Mesodermal cell (in vitro differentiated cells): ENCODE measurements around the gene CNIH3.

Experiments used
- H3K27ac ChIP-seq: 2 replicates; pipeline ENCODE4 v1.7.0; 2013; ENCODE audit warnings: mild to moderate bottlenecking, low read depth, low read length, moderate library complexity; ENCODE audit not compliant: severe bottlenecking
- H3K36me3 ChIP-seq: 2 replicates; pipeline ENCODE4 v1.7.1; 2013; ENCODE audit warnings: mild to moderate bottlenecking, low read length, moderate library complexity; ENCODE audit not compliant: control insufficient read depth, insufficient read depth
- H3K4me1 ChIP-seq: one replicate; pipeline ENCODE4 v1.7.1; 2013; ENCODE audit warnings: mild to moderate bottlenecking, low read length; ENCODE audit not compliant: insufficient read depth, control insufficient read depth, poor library complexity, severe bottlenecking
- H3K4me3 ChIP-seq: 2 replicates; pipeline ENCODE4 v1.7.0; 2013; ENCODE audit warnings: low read length, control low read depth, mild to moderate bottlenecking; ENCODE audit not compliant: insufficient read depth, poor library complexity, severe bottlenecking; ENCODE audit errors: extremely low read depth
- H3K9me3 ChIP-seq: 2 replicates; pipeline ENCODE4 v1.7.1; 2013; ENCODE audit warnings: mild to moderate bottlenecking, low read length, moderate library complexity; ENCODE audit not compliant: control insufficient read depth
- WGBS, 2 experiments: methylation state at CpG; one replicate each; pipeline ENCODE4 v1.1.5; 2013; ENCODE audit warnings: missing lambda C conversion rate in 2 of 2; ENCODE audit not compliant: insufficient coverage in 2 of 2; 5-methylcytosine and 5-hydroxymethylcytosine counted together

Gene CNIH3

GRCh38 chr1:224783006-224783651 lies 167.0 kb downstream of the CNIH3 start:
- H3K27ac ChIP-seq = no peak overlapping the region
- no peak overlapping the region for H3K4me3 ChIP-seq
- WGBS, 2 experiments = 88 to 97% methylated on average over 3 to 4 of the region's 5 CpGs
- H3K4me1 ChIP-seq = peaks cover 4% of the 10 kb centered on the region
- H3K9me3 ChIP-seq = no peaks in the 10 kb centered on the region
- no peaks in the 10 kb centered on the region for H3K36me3 ChIP-seq

DNA sequence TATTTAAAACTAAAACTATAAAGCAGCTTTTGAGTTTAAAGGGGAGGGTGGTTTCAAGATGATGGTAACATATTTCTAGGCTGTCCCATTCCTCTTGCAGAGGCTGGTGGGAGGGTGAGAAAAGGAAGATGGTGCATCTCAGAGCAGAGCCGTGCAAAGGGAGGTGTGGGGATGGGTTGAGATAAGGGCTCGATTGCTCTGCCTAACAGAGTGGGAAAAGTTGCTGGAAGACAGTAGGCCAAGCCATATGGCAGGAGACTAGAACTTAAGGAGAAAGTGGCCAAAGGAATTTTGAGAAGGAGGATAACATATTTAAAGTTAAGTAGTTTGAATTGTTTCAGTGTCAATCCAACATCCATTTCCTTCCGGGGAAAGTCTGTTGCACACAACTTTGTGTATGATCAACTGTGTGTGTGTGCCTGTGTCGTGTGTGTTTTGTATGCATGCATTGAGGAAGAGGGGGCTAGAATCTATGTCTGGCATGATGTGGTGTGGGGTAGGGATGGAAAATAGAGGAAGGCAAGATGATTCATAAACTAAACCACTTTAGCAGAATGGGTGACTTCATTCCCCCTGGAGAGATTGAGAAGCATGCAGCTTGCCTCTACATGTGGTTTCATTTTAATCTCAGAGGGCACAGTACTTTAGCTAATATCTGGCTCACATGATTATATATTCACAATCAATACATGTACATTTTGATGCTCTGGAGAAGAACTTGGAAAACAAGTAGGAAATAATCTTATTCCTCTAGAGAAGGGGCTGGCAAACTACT lies 168.3 kb downstream of the CNIH3 start:
- H3K27ac ChIP-seq = no peak overlapping the region
- 87 to 91% methylated on average over 3 to 4 of the region's 4 CpGs for WGBS, 2 experiments

GRCh38 chr1:224785040-224785328 lies 168.9 kb downstream of the CNIH3 start:
- Histone ChIP-seq H3K9me3 (no peaks in the 10 kb centered on the region), H3K27ac (no peak overlapping the region)
- 100% methylated on average over 2 of the region's 2 CpGs; no CpG with 5 or more reads in 1 of the 2 experiments for WGBS, 2 experiments

More for the DNA sequence above, 168.3 kb downstream of the CNIH3 start:
- Histone ChIP-seq H3K9me3 (no peaks in the 10 kb centered on the region), H3K36me3 (no peaks in the 10 kb centered on the region), H3K4me3 (no peak overlapping the region), H3K4me1 (peaks cover 4% of the 10 kb centered on the region)

DNA sequence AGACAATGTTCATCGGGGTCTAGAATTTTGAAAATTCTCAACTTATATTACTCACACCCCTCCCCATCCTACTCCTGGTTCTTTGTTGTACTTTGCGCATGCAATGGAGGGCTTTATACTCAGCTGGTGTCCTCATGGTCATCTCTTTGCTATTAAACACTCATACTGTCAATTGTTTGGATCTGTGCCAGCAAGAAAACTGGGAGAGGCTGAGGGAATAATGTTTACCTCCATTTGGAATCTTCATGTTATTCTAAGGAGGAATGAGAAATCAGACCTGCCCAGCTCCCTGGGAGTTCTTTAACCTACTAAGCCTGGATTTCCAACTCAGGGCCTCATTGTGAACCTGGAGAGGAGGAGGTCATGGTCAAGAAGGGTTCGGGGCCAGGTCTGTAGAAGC lies 169.5 kb downstream of the CNIH3 start:
- Histone ChIP-seq H3K36me3 (no peaks in the 10 kb centered on the region), H3K4me3 (no peak overlapping the region), H3K9me3 (no peaks in the 10 kb centered on the region), H3K4me1 (no peaks in the 10 kb centered on the region), H3K27ac (no peak overlapping the region)
- WGBS, 2 experiments = 90 to 100% methylated on average over 1 to 2 of the region's 3 CpGs

More at GRCh38 chr1:224785040-224785328, 168.9 kb downstream of the CNIH3 start:
- H3K36me3 ChIP-seq = no peaks in the 10 kb centered on the region
- peaks cover 4% of the 10 kb centered on the region for H3K4me1 ChIP-seq
- no peak overlapping the region for H3K4me3 ChIP-seq

- WGBS, 2 experiments = 83 to 93% methylated on average over 1 to 3 of the region's 3 CpGs
- Histone ChIP-seq H3K36me3 (no peaks in the 10 kb centered on the region), H3K4me3 (no peak overlapping the region), H3K4me1 (no peaks in the 10 kb centered on the region), H3K27ac (no peak overlapping the region), H3K9me3 (no peaks in the 10 kb centered on the region)
These were observed 170.6 kb downstream of the CNIH3 start for GRCh38 chr1:224786533-224787250.

DNA sequence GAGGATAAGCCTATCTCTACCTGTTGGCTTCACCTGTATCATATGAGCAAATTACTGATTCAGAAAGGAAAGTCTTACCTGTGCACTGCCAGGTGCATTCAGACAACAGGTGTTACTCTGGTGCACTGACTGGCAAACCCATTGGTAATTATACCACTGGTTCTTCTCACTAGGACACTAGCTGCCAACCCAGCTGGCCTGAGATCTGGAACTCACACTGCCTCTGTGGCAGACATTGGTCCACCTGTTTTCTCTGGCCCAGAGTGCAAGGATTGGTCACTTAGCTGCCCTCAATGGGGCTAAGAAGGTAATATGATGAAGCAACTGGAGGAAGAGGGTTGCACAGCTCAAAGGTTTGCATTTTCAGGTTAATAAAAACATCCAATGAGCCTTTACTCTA lies 173.2 kb downstream of the CNIH3 start:
- Histone ChIP-seq H3K9me3 (no peaks in the 10 kb centered on the region), H3K4me3 (no peak overlapping the region), H3K4me1 (no peaks in the 10 kb centered on the region), H3K27ac (no peak overlapping the region), H3K36me3 (no peaks in the 10 kb centered on the region)
